OCI-LY1 (cell line): ENCODE data around the gene SYNGR1.

Experiments used
- H2AFZ ChIP-seq: fragments of 200-600 bp; sonication (generic), shearing (Covaris generic); 2 replicates; pipeline ENCODE4 v1.6.0; 2014; ENCODE audit warnings: antibody characterized with exemption, mild to moderate bottlenecking, low read length
- H3F3A ChIP-seq: fragments of 200-600 bp; sonication (generic), shearing (Covaris generic); 2 replicates; pipeline ENCODE4 v1.6.0; 2014; ENCODE audit warnings: mild to moderate bottlenecking, antibody characterized with exemption, low read length, moderate library complexity; ENCODE audit not compliant: insufficient read depth
- H3K27ac ChIP-seq: fragments of 200-600 bp; sonication (generic); 2 replicates; pipeline ENCODE4 v1.5.1; 2014; ENCODE audit warnings: low read length, mixed run types, mild to moderate bottlenecking, low read depth; ENCODE audit not compliant: poor library complexity, severe bottlenecking
- H3K27me3 ChIP-seq: fragments of 200-600 bp; sonication (generic); 2 replicates; pipeline ENCODE4 v1.6.0; 2014; ENCODE audit warnings: antibody characterized with exemption, mild to moderate bottlenecking, low read length, moderate library complexity; ENCODE audit not compliant: insufficient read depth
- H3K36me3 ChIP-seq: fragments of 200-600 bp; sonication (generic); 2 replicates; pipeline ENCODE4 v1.6.1; 2014; ENCODE audit warnings: mild to moderate bottlenecking, antibody characterized with exemption, low read length, moderate library complexity, mixed read lengths; ENCODE audit not compliant: insufficient read depth
- H3K4me1 ChIP-seq: fragments of 200-600 bp; sonication (generic); 2 replicates; pipeline ENCODE4 v1.5.1; 2014; ENCODE audit warnings: mild to moderate bottlenecking, low read length, moderate library complexity; ENCODE audit not compliant: insufficient read depth, severe bottlenecking
- H3K4me2 ChIP-seq: fragments of 200-600 bp; sonication (generic), shearing (Covaris generic); 2 replicates; pipeline ENCODE4 v1.6.1; 2014; ENCODE audit warnings: low read length
- H3K4me3 ChIP-seq: fragments of 200-600 bp; sonication (generic); 2 replicates; pipeline ENCODE4 v1.5.1; 2014; ENCODE audit warnings: low read length, low read depth, mild to moderate bottlenecking, mixed read lengths; ENCODE audit not compliant: poor library complexity, severe bottlenecking
- H3K79me2 ChIP-seq: fragments of 200-600 bp; shearing (Covaris generic); 2 replicates; pipeline ENCODE4 v1.6.1; 2016; ENCODE audit warnings: mixed run types, low read length, mixed read lengths; ENCODE audit not compliant: insufficient read depth
- H3K9ac ChIP-seq: fragments of 200-600 bp; sonication (generic), shearing (Covaris generic); 2 replicates; pipeline ENCODE4 v1.6.1; 2014; ENCODE audit warnings: mild to moderate bottlenecking, low read length, mixed read lengths
- H3K9me2 ChIP-seq: fragments of 200-600 bp; sonication (generic), shearing (Covaris generic); 2 replicates; pipeline ENCODE4 v1.6.1; 2014; ENCODE audit warnings: low read depth, mild to moderate bottlenecking, low read length, mixed read lengths
- H3K9me3 ChIP-seq: fragments of 200-600 bp; shearing (Covaris generic); 2 replicates; pipeline ENCODE4 v1.6.1; 2014; ENCODE audit warnings: low read length, mixed read lengths
- H4K20me1 ChIP-seq: fragments of 200-600 bp; sonication (generic), shearing (Covaris generic); 2 replicates; pipeline ENCODE4 v1.6.0; 2016; ENCODE audit warnings: mild to moderate bottlenecking, low read length; ENCODE audit not compliant: insufficient read depth
- CTCF ChIP-seq: fragments of 200-600 bp; sonication (generic), shearing (Covaris generic); IDR thresholded peaks from 2 replicates; pipeline ENCODE4 v1.5.1; 2017; ENCODE audit warnings: mild to moderate bottlenecking, antibody characterized with exemption, low read length, moderate library complexity, mixed read lengths
- EZH2 ChIP-seq: fragments of 200-600 bp; sonication (generic), shearing (Covaris generic); IDR thresholded peaks from 2 replicates; pipeline ENCODE4 v1.8.0; 2017; ENCODE audit warnings: borderline replicate concordance, mixed run types, mild to moderate bottlenecking, antibody characterized with exemption, low read length, moderate library complexity, mixed read lengths

SYNGR1 gene

GRCh38 chr22:39422721-39423120 is 72.9 kb downstream of the SYNGR1 start:
- Histone ChIP-seq H3K27me3 (no peaks in the 10 kb centered on the region), H3K4me1 (peaks cover 14% of the 10 kb centered on the region), H3K27ac (peak overlapping the region; percentile 14), H3K4me2 (no peak overlapping the region), H3K9me2 (no peaks in the 10 kb centered on the region), H3K79me2 (no peaks in the 10 kb centered on the region), H3K4me3 (no peak overlapping the region), H3K9me3 (no peaks in the 10 kb centered on the region), H2AFZ (no peak overlapping the region), H3K36me3 (peaks cover 77% of the 10 kb centered on the region), H3K9ac (no peak overlapping the region), H3F3A (no peaks in the 10 kb centered on the region), H4K20me1 (no peaks in the 10 kb centered on the region)
- no peak for TF ChIP-seq EZH2
- no peak for TF ChIP-seq CTCF

GRCh38 chr22:39423976-39424375 is 74.2 kb downstream of the SYNGR1 start:
- Histone ChIP-seq H4K20me1 (no peaks in the 10 kb centered on the region), H3K36me3 (peaks cover 84% of the 10 kb centered on the region), H3K79me2 (no peaks in the 10 kb centered on the region), H3F3A (no peaks in the 10 kb centered on the region), H3K9me2 (no peaks in the 10 kb centered on the region), H3K4me3 (no peak overlapping the region), H3K27me3 (no peaks in the 10 kb centered on the region), H3K4me1 (peaks cover 2% of the 10 kb centered on the region), H3K9me3 (no peaks in the 10 kb centered on the region), H3K27ac (no peak overlapping the region), H2AFZ (no peak overlapping the region), H3K4me2 (no peak overlapping the region), H3K9ac (no peak overlapping the region)
- TF ChIP-seq EZH2 (no peak), CTCF (no peak)

DNA sequence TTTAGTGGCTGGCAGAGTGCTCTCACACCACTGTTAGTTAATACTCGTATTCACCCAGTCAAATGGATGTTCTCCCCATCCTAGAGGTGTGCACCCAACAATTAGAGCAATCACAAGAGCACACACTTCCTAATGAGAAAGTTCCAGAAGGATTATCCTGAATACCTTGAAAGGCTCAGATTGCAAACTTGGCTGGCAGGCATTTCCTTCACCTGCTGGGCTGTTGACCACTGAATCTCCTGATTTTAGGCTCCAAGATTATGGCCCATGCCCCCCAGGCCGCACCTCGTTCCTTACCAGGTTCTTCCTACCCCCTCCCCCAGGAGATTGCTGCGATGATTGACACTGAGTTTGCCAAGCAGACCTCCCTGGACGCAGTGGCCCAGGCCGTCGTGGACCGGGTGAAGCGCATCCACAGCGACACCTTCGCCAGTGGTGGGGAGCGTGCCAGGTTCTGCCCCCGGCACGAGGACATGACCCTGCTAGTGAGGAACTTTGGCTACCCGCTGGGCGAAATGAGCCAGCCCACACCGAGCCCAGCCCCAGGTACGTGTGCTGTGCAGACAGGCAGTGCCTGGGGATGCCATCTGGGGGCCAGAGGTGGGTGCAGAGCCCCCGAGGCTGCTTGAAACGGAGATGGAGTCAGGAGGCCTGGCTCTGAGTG is 76.7 kb downstream of the SYNGR1 start:
- Histone ChIP-seq H3K4me2 (no peak overlapping the region), H2AFZ (no peak overlapping the region), H3K4me1 (no peaks in the 10 kb centered on the region), H4K20me1 (no peaks in the 10 kb centered on the region), H3K9ac (no peak overlapping the region), H3K36me3 (peaks cover 85% of the 10 kb centered on the region), H3K27me3 (no peaks in the 10 kb centered on the region), H3K79me2 (no peaks in the 10 kb centered on the region), H3K9me2 (no peaks in the 10 kb centered on the region), H3F3A (no peaks in the 10 kb centered on the region), H3K27ac (no peak overlapping the region), H3K4me3 (no peak overlapping the region), H3K9me3 (no peaks in the 10 kb centered on the region)
- no peak for TF ChIP-seq CTCF
- TF ChIP-seq EZH2, result no peak
